Activated naive CD4-positive, alpha-beta T cell (primary cell): ENCODE data around the gene LDLRAD3.

ENCODE experiments used
- DNase-seq, 4 experiments: peaks; one replicate each; lab custom pipeline; 2025; lab: John Stamatoyannopoulos, UW

LDLRAD3 gene

GRCh38 chr11:35962369-35963138 is 18.7 kb downstream of the LDLRAD3 start:
- no peak for DNase-seq

GRCh38 chr11:35963911-35964310 is 20.0 kb downstream of the LDLRAD3 start:
- no peak for DNase-seq

GRCh38 chr11:35964841-35965240 is 21.0 kb downstream of the LDLRAD3 start:
- DNase-seq: no peak

- no peak for DNase-seq
Measured at GRCh38 chr11:35967042-35967441, 23.2 kb downstream of the LDLRAD3 start.

GRCh38 chr11:35968386-35969088 is 24.7 kb downstream of the LDLRAD3 start:
- no peak for DNase-seq

GRCh38 chr11:35969089-35970042 is 25.5 kb downstream of the LDLRAD3 start:
- no peak for DNase-seq

GRCh38 chr11:35970445-35970844 is 26.6 kb downstream of the LDLRAD3 start:
- DNase-seq: no peak

GRCh38 chr11:35971841-35972422 is 28.1 kb downstream of the LDLRAD3 start:
- no peak for DNase-seq

- no peak for DNase-seq
Measured at GRCh38 chr11:35974882-35975589, 31.2 kb downstream of the LDLRAD3 start.

GRCh38 chr11:35976434-35976833 is 32.6 kb downstream of the LDLRAD3 start:
- DNase-seq: no peak

GRCh38 chr11:35978183-35978582 is 34.3 kb downstream of the LDLRAD3 start:
- no peak for DNase-seq

GRCh38 chr11:35978891-35979290 is 35.0 kb downstream of the LDLRAD3 start:
- DNase-seq: no peak

- no peak for DNase-seq
Measured at GRCh38 chr11:35980686-35981390, 37.0 kb downstream of the LDLRAD3 start.

- no peak for DNase-seq
Measured at GRCh38 chr11:35981581-35981980, 37.7 kb downstream of the LDLRAD3 start.

- no peak for DNase-seq
Measured at GRCh38 chr11:35982061-35982460, 38.2 kb downstream of the LDLRAD3 start.

- no peak for DNase-seq
Measured at GRCh38 chr11:35983981-35984380, 40.1 kb downstream of the LDLRAD3 start.

GRCh38 chr11:35986947-35987346 is 43.1 kb downstream of the LDLRAD3 start:
- DNase-seq: no peak

GRCh38 chr11:35990170-35990569 is 46.3 kb downstream of the LDLRAD3 start:
- DNase-seq: no peak

GRCh38 chr11:35990816-35991215 is 47.0 kb downstream of the LDLRAD3 start:
- DNase-seq: no peak

- no peak for DNase-seq
Measured at GRCh38 chr11:35992548-35992947, 48.7 kb downstream of the LDLRAD3 start.

GRCh38 chr11:35994421-35994820 is 50.6 kb downstream of the LDLRAD3 start:
- DNase-seq: no peak
